Esophagus muscularis mucosa (tissue), 4 donors: Measurements from ENCODE around the gene MMRN2. TPM values are rescaled to one million over a fixed set of nuclear protein-coding genes. Genes with fewer than 3 reads are reported as not detected.
A peak's percentile ranks its signal among the peaks of the same experiment; 100 is the strongest.

ENCODE experiments used
- DNase-seq: peaks from one replicate; pipeline ENCODE4 v3.0.0-alpha.2; 2017; ENCODE audit errors: extremely low spot score
- H3K27ac ChIP-seq, 4 donors: fragments of 200-600 bp; sonication (generic); replicated peaks in 1 of 4; 1 replicate in 3 of 4; 2 replicates in 1 of 4; pipeline ENCODE4 v1.5.1; 2016 to 2019; ENCODE audit warnings: mild to moderate bottlenecking in 1 of 4
- H3K27me3 ChIP-seq, 4 donors: fragments of 200-600 bp; sonication (generic); one replicate each; pipeline versions ENCODE4 v1.5.1 to v1.6.0; 2016 to 2019
- H3K36me3 ChIP-seq, 4 donors: fragments of 200-600 bp; sonication (generic); one replicate each; pipeline ENCODE4 v1.5.1; 2016 to 2019
- H3K4me1 ChIP-seq, 4 donors: fragments of 200-600 bp; sonication (generic); one replicate each; pipeline ENCODE4 v1.5.1; 2016 to 2019
- H3K4me3 ChIP-seq, 4 donors: fragments of 200-600 bp; sonication (generic); 1 replicate in 2 of 4; 2 replicates in 2 of 4; pipeline ENCODE4 v1.5.1; 2016 to 2019; ENCODE audit warnings: mild to moderate bottlenecking in 4 of 4, moderate library complexity in 1 of 4
- H3K9me3 ChIP-seq, 4 donors: fragments of 200-600 bp; sonication (generic); 1 replicate in 3 of 4; 2 replicates in 1 of 4; pipeline ENCODE4 v1.5.1; 2016 to 2019
- EP300 ChIP-seq: sonication (generic); formaldehyde crosslinking; IDR thresholded peaks from one replicate; pipeline ENCODE4 v1.6.1; 2017; ENCODE audit warnings: antibody characterized with exemption
- POLR2A ChIP-seq: fragments of 450-650 bp; IDR thresholded peaks from one replicate; pipeline ENCODE4 v1.6.1; 2017; ENCODE audit warnings: antibody characterized with exemption, moderate library complexity, mild to moderate bottlenecking, low read depth
- POLR2AphosphoS5 ChIP-seq, 2 donors: sonication (generic); formaldehyde crosslinking; IDR thresholded peaks; one replicate each; pipeline ENCODE4 v1.6.1; 2017; ENCODE audit warnings: antibody characterized with exemption in 2 of 2
- WGBS: methylation state at CpG from one replicate; pipeline ENCODE4 v1.1.5; 2018; 5-methylcytosine and 5-hydroxymethylcytosine counted together
- intact Hi-C: fragments of 100-400 bp; cut with DNase I; formaldehyde crosslinking; loops from one replicate; pipeline ENCODE4 v1.15.1; 2023
- total RNA-seq, 4 donors: library from RNA; depleted of rRNA; stranded (reverse); fragments of >200 nt; gene quantifications; one replicate each; pipeline versions ENCODE4 v1.1.0 to v1.2.1, GENCODE V29; 2016
- TF ChIP-seq, protein P1 (sequence below), 3 experiments: fragments of 200-600 bp in 2 of 3; fragments of 450-650 bp in 1 of 3; sonication (generic) in 2 of 3; IDR thresholded peaks; one replicate each; pipeline ENCODE4 v1.5.1; 2017 to 2019; ENCODE audit warnings: antibody characterized with exemption in 3 of 3, mild to moderate bottlenecking in 2 of 3, moderate library complexity in 1 of 3

Gene MMRN2
- total RNA-seq, 4 donors from 2014 or later = 24.9 to 85.9 (median 56.3) TPM

DNA sequence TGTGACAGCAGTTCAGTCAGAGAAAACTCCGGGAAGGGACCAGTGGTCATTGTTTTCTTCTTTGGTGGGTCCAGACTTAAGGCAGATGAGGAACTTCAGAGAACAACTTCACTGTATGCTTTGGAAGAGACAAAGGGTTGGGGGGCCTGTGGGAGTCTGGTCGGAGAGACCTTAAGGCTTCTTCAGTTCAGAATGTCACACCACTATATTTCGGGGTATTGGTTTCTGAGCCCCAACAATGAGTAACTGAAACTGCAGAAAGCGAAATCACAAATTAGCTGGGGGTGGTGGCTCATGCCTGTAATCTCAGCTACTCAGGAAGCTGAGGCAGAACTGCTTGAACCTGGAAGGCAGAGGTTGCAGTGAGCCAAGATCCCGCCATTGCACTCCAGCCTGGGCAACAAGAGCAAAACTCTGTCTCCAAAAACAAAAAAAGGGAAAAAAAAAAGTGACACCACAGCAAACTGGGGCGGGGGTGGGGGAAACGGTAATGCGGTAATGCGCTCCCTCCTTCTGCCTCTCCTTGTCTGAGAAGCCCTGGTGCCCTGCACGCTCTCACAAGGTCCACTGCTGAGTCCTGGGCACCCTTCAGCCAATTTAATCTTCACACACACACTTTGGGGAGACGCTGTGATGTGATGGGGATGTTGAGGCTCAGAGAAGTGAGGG, 8.7 kb upstream of the MMRN2 start:
- H3K9me3 ChIP-seq = no peaks in the 10 kb centered on the region
- no peaks in the 10 kb centered on the region for H3K36me3 ChIP-seq
- 62% methylated on average over 7 of the region's 11 CpGs for WGBS
- H3K4me1 ChIP-seq = peaks cover 42 to 69% (median 61%) of the 10 kb centered on the region in 4 donors
- DNase-seq = peak; percentile 19
- no peak overlapping the region for H3K4me3 ChIP-seq
- H3K27ac ChIP-seq = peak overlapping the region; percentile 46 to 99 (median 76)
- intact Hi-C loops = no loop called here
- TF ChIP-seq POLR2AphosphoS5 (IDR thresholded peaks at IDR 0.05) (no peak), EP300 (no peak), POLR2A (no peak)
- TF ChIP-seq, protein P1, sequence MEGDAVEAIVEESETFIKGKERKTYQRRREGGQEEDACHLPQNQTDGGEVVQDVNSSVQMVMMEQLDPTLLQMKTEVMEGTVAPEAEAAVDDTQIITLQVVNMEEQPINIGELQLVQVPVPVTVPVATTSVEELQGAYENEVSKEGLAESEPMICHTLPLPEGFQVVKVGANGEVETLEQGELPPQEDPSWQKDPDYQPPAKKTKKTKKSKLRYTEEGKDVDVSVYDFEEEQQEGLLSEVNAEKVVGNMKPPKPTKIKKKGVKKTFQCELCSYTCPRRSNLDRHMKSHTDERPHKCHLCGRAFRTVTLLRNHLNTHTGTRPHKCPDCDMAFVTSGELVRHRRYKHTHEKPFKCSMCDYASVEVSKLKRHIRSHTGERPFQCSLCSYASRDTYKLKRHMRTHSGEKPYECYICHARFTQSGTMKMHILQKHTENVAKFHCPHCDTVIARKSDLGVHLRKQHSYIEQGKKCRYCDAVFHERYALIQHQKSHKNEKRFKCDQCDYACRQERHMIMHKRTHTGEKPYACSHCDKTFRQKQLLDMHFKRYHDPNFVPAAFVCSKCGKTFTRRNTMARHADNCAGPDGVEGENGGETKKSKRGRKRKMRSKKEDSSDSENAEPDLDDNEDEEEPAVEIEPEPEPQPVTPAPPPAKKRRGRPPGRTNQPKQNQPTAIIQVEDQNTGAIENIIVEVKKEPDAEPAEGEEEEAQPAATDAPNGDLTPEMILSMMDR (IDR thresholded peaks at IDR 0.05) = no peak
- H3K27me3 ChIP-seq = no peaks in the 10 kb centered on the region

DNA sequence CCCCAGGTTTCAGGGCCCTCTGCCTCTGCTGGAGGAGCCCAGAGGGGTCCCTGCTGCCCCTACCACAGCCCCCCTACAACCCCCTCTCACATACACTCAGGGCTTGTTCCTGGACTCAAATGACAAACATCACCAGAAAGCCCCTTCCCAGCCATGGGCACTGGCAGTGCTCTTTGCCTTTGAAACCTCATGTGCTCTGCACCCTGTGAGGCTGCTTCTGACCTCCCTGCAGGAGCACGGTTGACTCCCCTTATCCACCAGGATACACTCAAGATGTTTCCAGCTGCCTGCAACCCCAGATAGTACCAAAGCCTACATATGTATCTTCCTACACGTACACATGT, 7.4 kb upstream of the MMRN2 start:
- peak; percentile 87 for DNase-seq
- Histone ChIP-seq H3K27ac (no peak overlapping the region), H3K4me1 (peaks cover 44 to 70% (median 64%) of the 10 kb centered on the region in 4 donors), H3K36me3 (no peaks in the 10 kb centered on the region), H3K4me3 (no peak overlapping the region), H3K27me3 (no peaks in the 10 kb centered on the region), H3K9me3 (no peaks in the 10 kb centered on the region)
- WGBS = 89% methylated on average over 2 of the region's 2 CpGs
- intact Hi-C loops = no loop called here
- TF ChIP-seq POLR2AphosphoS5 (IDR thresholded peaks at IDR 0.05) = no peak
- no peak for TF ChIP-seq EP300
- TF ChIP-seq, protein P1 (IDR thresholded peaks at IDR 0.05) = no peak
- TF ChIP-seq POLR2A = no peak

DNA sequence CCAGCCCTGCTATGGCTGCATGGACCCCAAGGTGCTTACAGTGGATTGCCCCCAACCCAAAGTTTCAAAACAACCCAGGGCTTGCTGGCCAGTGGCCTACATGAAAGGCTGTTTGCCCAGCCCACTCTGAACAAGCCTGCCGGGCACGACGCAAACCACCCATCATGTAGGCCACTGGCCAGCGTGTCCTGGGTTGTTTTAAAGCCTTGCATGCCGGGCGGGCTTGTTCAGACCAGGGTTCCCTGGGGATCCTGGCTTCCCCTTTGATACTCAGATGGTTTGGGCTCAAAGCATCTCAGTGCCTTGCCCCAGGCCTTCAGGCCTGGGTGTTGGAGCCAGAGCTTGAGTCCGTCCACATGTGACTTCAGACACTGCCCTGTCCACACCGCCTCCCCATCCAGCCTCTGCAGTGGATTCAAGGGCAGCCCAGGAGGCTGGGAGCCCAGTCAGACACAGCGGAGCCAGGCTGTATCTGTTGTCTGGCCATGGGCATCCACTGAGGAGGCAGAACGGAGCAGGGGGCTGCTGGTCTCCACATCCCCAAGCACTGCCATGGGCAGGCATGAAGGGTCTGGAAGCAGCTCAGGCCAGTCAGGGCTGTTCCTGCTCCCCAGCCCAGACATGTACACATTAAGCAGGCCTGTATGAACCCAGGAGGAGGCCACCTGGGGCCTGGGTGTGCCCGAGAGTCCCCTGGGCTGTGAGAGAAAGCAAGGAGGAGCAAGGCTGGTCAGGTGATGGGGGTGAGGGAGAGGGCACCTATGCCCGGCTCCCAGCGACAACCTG, 6.8 kb upstream of the MMRN2 start:
- H3K9me3 ChIP-seq = no peaks in the 10 kb centered on the region
- intact Hi-C loops = no loop called here
- H3K4me3 ChIP-seq = no peak overlapping the region
- H3K27me3 ChIP-seq = no peaks in the 10 kb centered on the region
- no peak for DNase-seq
- TF ChIP-seq POLR2A = no peak
- no peak for TF ChIP-seq POLR2AphosphoS5 (IDR thresholded peaks at IDR 0.05)
- no peaks in the 10 kb centered on the region for H3K36me3 ChIP-seq
- no peak overlapping the region for H3K27ac ChIP-seq
- 87% methylated on average over 3 of the region's 13 CpGs for WGBS
- peaks cover 41 to 70% (median 64%) of the 10 kb centered on the region in 4 donors for H3K4me1 ChIP-seq

DNA sequence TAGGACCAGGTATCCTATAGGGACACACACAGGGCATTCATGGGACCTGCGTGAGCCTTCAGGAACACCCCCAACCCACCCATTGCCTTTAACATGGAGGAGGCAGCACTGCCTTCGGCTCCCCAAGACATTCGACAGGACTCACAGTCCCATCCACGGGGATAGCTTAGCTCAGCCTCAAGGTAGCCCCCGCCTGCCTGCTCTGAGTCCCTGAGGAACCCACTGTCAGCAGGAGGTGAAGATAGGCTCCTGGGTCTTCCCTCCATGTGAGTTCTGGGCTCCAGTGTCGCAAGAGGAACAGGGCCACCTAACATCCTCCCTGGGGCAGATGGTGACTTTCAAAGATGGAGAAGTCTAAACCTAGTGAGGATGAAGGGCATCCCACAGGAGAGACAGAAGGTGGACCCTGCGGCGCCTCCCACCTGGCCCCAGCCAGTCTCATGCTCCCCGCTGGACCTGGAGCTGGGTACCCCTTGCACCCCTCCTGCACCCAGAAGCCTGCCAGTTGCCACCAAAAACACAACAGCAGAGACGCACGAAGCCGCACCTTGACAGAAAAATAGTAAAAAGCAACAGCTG, 6.0 kb upstream of the MMRN2 start:
- Histone ChIP-seq H3K4me3 (no peak overlapping the region), H3K4me1 (peaks cover 44 to 70% (median 64%) of the 10 kb centered on the region in 4 donors), H3K27me3 (no peaks in the 10 kb centered on the region), H3K36me3 (no peaks in the 10 kb centered on the region), H3K9me3 (no peaks in the 10 kb centered on the region), H3K27ac (no peak overlapping the region)
- TF ChIP-seq POLR2A (no peak), EP300 (no peak), POLR2AphosphoS5 (IDR thresholded peaks at IDR 0.05) (no peak)
- TF ChIP-seq, protein P1 (IDR thresholded peaks at IDR 0.05) = no peak
- intact Hi-C loops = no loop called here
- DNase-seq = no peak
- WGBS = 95% methylated on average over 11 of the region's 12 CpGs

DNA sequence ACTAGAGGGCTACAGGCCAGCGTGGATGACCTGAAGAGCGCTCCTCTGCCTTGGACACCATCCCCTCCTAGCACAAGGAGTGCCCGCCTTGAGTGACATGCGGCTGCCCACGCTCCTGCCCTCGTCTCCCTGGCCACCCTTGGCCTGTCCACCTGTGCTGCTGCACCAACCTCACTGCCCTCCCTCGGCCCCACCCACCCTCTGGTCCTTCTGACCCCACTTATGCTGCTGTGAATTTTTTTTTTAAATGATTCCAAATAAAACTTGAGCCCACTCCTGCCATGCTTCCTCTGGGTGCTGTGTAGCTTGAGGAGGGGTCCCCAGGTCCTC, 5.5 kb upstream of the MMRN2 start:
- Histone ChIP-seq H3K27me3 (no peaks in the 10 kb centered on the region), H3K4me3 (no peak overlapping the region), H3K4me1 (peaks cover 44 to 70% (median 64%) of the 10 kb centered on the region in 4 donors), H3K27ac (no peak overlapping the region), H3K36me3 (no peaks in the 10 kb centered on the region), H3K9me3 (no peaks in the 10 kb centered on the region)
- WGBS = 94% methylated on average over 7 of the region's 7 CpGs
- no peak for DNase-seq
- intact Hi-C loops = no loop called here
- TF ChIP-seq, protein P1 (IDR thresholded peaks at IDR 0.05) = no peak
- TF ChIP-seq EP300 (no peak), POLR2AphosphoS5 (IDR thresholded peaks at IDR 0.05) (no peak), POLR2A (no peak)
